K562 (cell line): ENCODE results near the gene KDM2B.

Source experiments
- BRF1 ChIP-seq: IDR thresholded peaks from 3 replicates; pipeline ENCODE4 v1.6.1; 2011; ENCODE audit warnings: borderline replicate concordance, mild to moderate bottlenecking; ENCODE audit not compliant: insufficient read length; ENCODE audit errors: extremely low read depth
- CREM ChIP-seq: IDR thresholded peaks from 2 replicates; pipeline ENCODE4 v1.6.1; 2014; ENCODE audit warnings: antibody characterized with exemption, low read depth
- MXI1 ChIP-seq: IDR thresholded peaks from 2 replicates; pipeline ENCODE4 v1.6.1; 2011; ENCODE audit warnings: low read depth, mild to moderate bottlenecking, improper control_type of control experiment, low read length
- NFIX ChIP-seq: fragments of 250-450 bp; sonication (Bioruptor Pico); IDR thresholded peaks from 2 replicates; pipeline ENCODE4 v1.4.0; 2020; ENCODE audit warnings: low read depth, mild to moderate bottlenecking, moderate library complexity
- ZNF764 ChIP-seq: fragments of 250-450 bp; sonication (Bioruptor Pico); IDR thresholded peaks from 2 replicates; pipeline ENCODE4 v1.4.0; 2020; ENCODE audit warnings: low read depth, mild to moderate bottlenecking, moderate library complexity
- TF ChIP-seq, protein P1 (sequence below), 2 experiments: IDR thresholded peaks in 1 of 2; conservative IDR thresholded peaks in 1 of 2; 2 replicates each; pipeline ENCODE4 v1.6.1; 2016; ENCODE audit warnings: low read depth in 2 of 2, mild to moderate bottlenecking in 1 of 2, missing compliant biosample characterization in 1 of 2, missing genetic modification characterization in 1 of 2, moderate library complexity in 1 of 2
- TF ChIP-seq, protein P2 (sequence below), 3 experiments: IDR thresholded peaks in 2 of 3; conservative IDR thresholded peaks in 1 of 3; 2 replicates each; pipeline ENCODE4 v1.5.1; 2011 to 2012; ENCODE audit warnings: low read length in 3 of 3, mild to moderate bottlenecking in 3 of 3, control low read depth in 2 of 3, improper control_type of control experiment in 1 of 3, inconsistent platforms in 1 of 3, low read depth in 1 of 3, mixed read lengths in 1 of 3, moderate library complexity in 1 of 3; ENCODE audit not compliant: insufficient read depth in 2 of 3
- TF ChIP-seq, protein P3 (sequence below): sonication (generic); formaldehyde crosslinking; IDR thresholded peaks from 2 replicates; pipeline ENCODE4 v1.5.0; 2020; ENCODE audit warnings: missing genetic modification reagents

DNA sequence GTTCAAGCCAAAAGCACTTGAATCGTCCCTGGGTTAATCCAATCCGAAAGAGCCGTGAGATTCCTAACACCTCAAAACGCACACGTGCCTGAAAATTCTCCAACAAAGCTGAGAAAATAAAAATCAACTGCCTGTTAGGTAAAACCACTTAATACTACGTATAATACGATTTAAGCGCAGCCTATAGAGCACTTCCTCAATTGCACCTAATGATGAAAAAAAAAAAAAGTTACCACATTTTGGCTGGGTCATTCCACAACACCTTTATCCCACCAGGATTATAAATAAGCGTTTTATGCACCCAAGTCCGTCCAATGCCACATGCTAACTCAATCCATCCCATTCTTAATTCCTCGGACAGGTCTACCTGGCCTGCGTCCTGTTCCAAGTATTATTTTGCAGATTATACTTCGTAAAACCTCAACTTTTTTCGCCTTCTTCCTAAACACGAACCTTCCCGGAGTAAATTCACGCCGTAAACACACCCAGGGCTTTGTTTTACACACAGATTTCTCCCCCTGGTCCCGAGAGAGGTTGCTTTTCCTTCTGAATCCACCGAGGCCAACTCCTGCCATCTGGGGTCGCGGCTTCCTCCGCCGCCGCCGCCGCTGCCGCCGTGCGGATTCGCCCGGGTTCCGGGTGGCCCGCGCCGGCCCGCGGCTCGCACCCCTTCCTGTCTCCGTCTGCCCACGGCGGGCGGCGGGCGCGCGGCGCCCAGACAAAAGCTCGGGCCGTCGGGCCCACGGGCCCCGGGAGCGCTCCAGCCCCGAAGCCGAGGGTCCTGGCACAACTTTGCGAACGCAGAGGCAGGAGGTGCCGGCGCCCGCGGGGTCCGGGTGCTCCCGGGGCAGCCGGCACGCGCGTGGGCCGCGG is 114.7 kb downstream of the KDM2B start:
- TF ChIP-seq NFIX (CRISPR knock-in tag) (no peak), BRF1 (no peak), CREM (no peak), ZNF764 (CRISPR knock-in tag) (no peak), MXI1 (no peak)
- TF ChIP-seq, protein P1, sequence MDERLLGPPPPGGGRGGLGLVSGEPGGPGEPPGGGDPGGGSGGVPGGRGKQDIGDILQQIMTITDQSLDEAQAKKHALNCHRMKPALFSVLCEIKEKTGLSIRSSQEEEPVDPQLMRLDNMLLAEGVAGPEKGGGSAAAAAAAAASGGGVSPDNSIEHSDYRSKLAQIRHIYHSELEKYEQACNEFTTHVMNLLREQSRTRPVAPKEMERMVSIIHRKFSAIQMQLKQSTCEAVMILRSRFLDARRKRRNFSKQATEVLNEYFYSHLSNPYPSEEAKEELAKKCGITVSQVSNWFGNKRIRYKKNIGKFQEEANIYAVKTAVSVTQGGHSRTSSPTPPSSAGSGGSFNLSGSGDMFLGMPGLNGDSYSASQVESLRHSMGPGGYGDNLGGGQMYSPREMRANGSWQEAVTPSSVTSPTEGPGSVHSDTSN (CRISPR knock-in tag; IDR thresholded peaks at IDR 0.05; ENCODE audit: low read depth), result no peak
- TF ChIP-seq, protein P1 (tag; conservative IDR thresholded peaks at IDR 0.05; ENCODE audit: low read depth), result no peak
- TF ChIP-seq, protein P2, sequence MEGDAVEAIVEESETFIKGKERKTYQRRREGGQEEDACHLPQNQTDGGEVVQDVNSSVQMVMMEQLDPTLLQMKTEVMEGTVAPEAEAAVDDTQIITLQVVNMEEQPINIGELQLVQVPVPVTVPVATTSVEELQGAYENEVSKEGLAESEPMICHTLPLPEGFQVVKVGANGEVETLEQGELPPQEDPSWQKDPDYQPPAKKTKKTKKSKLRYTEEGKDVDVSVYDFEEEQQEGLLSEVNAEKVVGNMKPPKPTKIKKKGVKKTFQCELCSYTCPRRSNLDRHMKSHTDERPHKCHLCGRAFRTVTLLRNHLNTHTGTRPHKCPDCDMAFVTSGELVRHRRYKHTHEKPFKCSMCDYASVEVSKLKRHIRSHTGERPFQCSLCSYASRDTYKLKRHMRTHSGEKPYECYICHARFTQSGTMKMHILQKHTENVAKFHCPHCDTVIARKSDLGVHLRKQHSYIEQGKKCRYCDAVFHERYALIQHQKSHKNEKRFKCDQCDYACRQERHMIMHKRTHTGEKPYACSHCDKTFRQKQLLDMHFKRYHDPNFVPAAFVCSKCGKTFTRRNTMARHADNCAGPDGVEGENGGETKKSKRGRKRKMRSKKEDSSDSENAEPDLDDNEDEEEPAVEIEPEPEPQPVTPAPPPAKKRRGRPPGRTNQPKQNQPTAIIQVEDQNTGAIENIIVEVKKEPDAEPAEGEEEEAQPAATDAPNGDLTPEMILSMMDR (IDR thresholded peaks at IDR 0.05 in 2 of 3, conservative IDR thresholded peaks at IDR 0.05 in 1 of 3; ENCODE audit: insufficient read depth in 2 of 3, low read depth in 1 of 3, low read length in 3 of 3), result no peak
- TF ChIP-seq, protein P3, sequence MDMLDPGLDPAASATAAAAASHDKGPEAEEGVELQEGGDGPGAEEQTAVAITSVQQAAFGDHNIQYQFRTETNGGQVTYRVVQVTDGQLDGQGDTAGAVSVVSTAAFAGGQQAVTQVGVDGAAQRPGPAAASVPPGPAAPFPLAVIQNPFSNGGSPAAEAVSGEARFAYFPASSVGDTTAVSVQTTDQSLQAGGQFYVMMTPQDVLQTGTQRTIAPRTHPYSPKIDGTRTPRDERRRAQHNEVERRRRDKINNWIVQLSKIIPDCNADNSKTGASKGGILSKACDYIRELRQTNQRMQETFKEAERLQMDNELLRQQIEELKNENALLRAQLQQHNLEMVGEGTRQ (CRISPR knock-in tag), result no peak
